Measurements from ENCODE around the gene ESRRA.

DNA sequence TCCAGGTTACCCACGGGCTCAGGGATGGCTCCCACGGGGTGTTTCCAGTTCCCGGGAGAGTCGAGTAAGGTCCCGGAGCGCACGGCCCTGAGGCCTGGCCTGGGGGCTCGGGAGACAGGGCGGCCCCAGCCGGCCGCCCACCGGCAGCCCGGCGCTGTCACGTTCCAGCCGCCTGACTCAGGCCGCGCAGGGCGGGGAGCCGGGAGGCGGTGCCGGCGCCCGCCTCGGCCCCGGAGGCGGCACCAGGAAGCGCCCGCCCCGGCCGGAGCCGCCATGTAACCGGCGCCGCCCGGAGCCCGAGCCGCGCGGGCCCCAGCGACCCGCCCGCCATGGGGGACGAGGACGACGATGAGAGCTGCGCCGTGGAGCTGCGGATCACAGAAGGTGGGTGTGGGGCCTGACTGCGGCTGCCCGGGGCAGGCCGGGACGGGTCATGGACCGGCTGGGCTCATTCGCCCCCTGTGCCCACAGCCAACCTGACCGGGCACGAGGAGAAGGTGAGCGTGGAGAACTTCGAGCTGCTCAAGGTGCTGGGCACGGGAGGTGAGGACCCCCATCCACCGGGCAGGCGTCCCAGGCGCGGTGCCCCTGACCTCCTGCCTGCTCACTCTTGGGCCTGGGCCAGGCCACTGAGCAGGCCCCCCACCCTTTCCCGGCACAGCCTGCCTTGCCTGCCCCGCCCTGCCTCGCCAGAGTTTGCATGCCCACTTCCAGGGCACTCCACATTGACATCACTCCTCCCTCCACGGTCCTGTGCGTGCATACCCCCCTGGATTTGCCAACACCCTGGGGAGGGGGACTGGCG is 53.8 kb downstream of the ESRRA start, which contains the start of gene RPS6KA4:
- TF ChIP-seq NCOA1 (IDR thresholded peaks at IDR 0.05; ENCODE audit: low read depth), result no peak
- TF ChIP-seq, protein P1, sequence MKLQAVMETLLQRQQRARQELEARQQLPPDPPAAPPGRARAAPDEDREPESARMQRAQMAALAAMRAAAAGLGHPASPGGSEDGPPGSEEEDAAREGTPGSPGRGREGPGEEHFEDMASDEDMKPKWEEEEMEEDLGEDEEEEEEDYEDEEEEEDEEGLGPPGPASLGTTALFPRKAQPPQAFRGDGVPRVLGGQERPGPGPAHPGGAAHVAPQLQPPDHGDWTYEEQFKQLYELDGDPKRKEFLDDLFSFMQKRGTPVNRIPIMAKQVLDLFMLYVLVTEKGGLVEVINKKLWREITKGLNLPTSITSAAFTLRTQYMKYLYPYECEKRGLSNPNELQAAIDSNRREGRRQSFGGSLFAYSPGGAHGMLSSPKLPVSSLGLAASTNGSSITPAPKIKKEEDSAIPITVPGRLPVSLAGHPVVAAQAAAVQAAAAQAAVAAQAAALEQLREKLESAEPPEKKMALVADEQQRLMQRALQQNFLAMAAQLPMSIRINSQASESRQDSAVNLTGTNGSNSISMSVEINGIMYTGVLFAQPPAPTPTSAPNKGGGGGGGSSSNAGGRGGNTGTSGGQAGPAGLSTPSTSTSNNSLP (IDR thresholded peaks at IDR 0.05; ENCODE audit: borderline replicate concordance, low read depth, low read length), result no peak
- TF ChIP-seq, protein P2, sequence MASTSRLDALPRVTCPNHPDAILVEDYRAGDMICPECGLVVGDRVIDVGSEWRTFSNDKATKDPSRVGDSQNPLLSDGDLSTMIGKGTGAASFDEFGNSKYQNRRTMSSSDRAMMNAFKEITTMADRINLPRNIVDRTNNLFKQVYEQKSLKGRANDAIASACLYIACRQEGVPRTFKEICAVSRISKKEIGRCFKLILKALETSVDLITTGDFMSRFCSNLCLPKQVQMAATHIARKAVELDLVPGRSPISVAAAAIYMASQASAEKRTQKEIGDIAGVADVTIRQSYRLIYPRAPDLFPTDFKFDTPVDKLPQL (IDR thresholded peaks at IDR 0.05; ENCODE audit: extremely low read depth, insufficient read length), result no peak
